T-helper 2 cell treated with Interferon-gamma antibody and Interleukin-4, amounts not matched to agents 100 ng/mL and 5 ng/mL, for 36 hours (primary cell): Measurements from ENCODE around the gene PALD1. TPM values are rescaled to one million over a fixed set of nuclear protein-coding genes. Genes with fewer than 3 reads are reported as not detected.
"Not testable (repeated sequence)": the region's sequence is repeated elsewhere in the genome, so short reads cannot be mapped to it uniquely, and the experiment has no call there.

Experiments used
- intact Hi-C: fragments of 100-400 bp; cut with micrococcal nuclease; formaldehyde crosslinking; loops from one replicate; pipeline ENCODE4 v1.15.1; 2023
- total RNA-seq: library from RNA; stranded (reverse); gene quantifications from 2 replicates; pipeline ENCODE4 v1.2.3, GENCODE V29; 2022

The PALD1 gene
- total RNA-seq, 1 donor from 2014 or later = 1.1 TPM

DNA sequence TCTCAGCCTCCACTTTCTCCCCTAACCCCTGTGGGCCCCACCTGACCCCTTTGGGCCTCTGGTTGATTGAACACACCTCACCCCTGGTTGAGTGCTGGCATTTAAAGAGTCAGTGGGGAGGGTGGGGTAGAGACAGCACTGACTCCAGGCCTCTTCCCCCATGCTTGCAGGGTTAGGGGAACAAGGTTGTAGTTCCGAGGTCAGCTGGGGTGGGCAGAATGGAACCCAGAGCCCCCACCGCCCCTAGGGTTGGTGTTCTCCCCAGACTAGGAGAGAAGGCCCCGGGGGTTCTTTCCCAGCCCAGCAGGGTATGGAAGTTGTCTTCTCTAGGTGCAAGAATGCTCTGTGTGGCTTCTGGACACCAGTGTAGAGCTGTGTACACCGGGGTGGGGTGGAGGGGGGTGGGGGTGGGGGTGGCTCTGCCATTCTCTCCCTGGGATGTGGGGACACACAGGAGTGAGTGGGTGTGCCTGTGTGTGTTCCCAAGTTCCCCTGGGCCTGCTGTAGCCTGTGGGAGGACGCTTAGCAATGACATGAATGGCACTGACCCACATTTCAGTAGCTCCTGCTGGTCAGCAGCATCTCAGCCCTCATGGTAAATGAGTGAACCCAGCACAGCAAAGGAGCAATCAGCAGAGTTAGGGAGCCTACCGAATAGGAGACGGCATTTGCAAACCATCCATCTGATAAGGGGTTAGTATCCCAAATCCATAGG, 90.4 kb downstream of the PALD1 start:
- intact Hi-C loops = no loop called here

DNA sequence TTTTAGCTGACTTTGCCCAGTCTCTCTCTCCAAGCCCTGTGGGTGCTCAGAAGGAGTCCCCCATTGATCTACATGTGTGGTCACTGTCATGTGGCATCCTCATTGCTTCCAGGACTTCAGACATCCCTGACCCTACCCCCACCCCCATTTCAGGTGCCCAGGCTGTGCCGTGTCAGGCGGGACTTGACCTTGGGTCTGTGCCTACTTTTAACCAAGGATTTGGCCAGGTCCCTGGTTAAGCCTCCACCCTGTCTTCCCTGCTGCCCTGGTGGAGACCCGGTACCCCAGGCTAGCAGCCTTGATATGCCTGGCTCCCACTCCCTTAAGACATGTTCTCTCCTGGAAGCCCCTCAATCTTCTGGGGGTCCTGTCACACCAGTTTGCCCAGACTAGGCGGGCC, 92.7 kb downstream of the PALD1 start:
- intact Hi-C loops = no loop called here

DNA sequence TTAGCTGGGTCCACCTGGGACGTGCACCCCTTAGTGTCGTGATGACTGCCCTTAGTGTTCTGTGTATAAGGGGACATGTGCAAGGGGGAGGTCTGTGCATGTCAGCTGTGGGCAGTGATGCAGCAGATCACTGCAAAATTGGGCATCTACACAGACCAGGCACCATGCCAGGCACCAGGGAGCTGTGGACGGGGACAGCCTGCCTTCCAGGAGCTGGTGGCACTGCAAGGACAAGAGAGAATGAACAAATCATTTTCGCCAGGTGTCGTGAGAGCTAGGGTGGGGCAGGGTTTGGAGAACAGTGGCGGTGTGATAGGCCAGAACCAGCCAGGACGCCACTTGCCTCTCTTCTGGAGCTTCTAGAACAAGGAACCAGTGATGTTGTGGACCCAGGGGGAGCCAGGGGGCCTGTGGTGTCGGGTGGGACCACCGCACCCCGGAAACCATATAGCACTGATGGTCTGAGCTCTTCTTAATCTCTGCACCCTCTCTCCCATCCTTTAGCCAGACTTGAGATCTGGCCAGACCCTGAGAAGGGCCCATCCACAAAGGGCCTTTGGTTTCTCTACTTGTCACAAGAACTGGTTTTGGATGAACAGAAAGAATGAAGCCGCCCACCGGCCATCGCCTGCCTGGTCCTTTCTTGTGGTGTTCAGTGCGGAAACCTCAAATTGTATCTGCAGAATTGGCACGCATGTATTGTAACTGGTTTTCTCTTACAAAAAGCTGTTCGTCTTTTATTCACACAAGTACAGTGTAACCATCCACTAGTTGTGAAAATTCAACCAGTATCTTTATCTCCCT, 93.3 kb downstream of the PALD1 start:
- intact Hi-C loops = no loop called here

DNA sequence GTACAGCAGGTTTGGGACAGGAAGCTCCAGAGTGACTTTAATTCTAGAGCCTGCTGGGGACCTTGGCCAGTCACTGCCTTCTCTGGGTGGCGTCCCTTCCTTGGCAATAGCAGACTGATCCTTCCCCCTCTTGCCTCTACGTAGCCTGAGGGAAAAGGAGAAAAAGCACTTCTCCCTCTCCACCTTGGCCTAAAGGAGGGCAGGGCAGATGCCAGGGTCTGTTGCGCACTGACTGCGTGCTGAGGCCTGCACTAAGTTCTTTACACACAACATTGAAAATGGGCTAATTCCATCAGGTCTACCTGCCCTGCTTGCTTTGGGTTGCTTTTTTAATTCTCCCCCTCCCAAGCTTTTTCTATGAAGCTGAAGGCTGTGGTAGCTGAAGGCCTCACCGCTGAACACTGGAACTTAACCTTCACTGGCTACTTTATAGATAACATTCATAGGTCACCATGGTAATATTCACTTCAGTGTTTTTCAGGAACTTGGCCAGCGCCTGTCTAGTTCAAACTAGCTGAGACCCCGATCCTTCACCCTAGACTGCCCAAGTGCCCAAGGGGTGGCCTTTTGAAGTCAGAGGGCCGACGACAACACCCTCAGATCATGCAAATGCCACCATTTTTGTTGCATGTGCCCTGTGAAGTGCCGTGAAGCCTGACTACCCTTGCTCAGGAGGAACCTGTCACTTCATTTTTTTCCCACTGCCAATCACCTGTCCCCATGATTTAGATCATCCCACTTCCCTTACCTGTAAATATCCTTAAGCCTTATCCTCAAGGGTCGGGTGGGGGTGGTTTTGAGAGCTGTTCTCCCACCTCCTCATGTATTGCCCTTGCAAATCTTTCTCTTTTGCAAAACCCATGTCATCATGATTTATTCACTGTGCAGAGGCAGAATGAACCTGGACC, 95.3 kb downstream of the PALD1 start:
- intact Hi-C loops = no loop called here

DNA sequence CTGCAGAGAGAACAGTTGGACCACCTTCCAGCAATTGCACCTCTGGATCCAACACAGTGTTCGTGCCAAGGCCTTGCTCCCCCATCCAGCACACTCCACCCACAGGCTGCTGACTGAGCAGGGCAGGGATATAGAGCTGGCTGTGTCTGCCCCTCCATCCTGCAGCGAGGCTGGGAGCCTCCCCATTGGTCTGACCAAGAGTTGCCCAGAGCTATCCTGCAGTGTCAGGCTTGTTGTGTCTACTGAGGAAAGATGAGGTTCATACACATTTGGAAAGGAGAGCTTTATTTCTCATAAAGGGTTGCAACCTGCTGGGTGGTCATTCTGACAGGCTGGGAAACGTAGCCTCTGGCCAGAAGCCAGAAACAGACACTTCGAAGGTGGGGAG, 96.9 kb downstream of the PALD1 start:
- intact Hi-C loops = loop anchor here (5.0 kb wide), 1 partner anchor 413 kb away; no protein-coding TSS in a partner anchor

DNA sequence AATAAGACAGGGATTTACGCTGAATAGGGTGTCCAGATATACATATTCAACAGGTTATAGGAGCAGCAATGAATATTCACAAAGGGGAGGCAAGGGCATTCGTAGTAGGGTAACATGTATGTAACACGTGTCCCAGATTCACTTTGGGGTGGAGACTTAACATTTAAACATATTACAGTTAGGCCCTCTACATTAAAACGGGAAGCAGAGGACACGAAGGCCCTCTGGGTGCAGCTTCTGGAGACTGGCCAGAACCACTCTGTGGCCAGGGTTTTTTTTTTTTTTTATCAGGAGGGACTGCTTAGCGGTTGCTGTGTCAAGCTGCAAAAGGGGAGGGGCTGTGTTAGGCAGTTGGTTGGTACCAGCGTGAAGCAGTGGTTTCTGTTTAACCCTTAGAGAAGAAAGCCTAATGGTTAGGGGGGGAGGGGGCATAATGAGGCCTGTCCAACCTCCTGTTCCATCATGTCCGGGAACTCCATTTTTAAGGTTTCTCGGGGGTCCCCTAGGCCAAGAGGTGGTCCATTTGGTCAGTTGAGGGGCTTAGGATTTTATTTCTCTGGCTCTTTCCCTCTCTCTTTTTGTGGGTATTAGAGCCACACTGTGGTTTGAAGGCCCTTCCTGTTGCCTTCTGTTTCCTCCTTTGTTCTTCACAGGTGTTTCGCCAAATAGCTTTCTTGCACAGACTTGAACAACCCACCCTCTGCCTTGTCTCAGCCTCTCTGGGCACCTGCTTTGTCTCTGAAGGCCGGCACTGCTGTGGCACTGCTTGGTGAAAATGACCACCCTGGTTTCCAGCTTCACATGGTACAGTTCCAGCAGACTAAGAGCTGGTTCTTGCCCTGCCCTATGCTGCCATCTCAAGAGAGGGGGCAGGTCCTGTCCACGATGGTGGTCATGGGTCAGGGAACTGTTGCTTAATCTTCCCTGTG, 97.6 kb downstream of the PALD1 start:
- intact Hi-C loops = loop anchor here (5.0 kb wide), 1 partner anchor 414 kb away; no protein-coding TSS in a partner anchor

DNA sequence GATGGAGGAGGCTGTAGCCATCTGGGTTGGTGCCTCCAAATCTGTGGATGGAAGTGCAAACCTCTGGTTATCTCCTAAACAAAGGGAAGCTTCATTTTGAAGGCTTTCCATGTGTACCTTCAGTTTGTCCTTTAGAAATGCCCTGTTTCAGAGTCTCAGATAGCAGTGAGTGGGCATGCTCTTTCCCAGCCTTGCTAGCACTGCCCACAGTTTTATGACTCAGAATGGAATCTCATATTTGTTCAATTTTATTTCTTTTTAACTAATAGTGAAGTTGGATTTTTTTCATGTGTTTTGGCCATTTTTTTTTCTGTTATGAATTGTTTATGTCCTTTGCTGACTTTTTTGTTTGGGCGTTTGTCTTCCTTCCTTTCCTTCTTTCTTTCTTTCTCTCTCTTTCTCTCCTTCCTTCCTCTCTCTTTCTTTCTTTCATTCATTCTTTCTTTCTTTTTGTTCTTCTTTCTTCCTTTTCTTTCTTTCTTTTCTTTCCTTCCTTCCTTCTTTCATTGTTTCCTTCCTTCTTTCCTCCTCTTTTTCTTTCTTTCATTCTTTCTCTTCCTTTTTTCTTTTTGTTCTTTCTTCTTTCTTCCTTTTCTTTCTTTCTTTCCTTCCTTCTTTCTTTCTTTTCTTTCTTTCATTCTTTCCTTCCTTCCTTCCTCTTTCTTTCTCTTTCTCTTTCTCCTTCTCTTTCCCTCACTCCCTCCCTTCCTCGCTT, 98.4 kb downstream of the PALD1 start:
- intact Hi-C loops = loop anchor here (5.0 kb wide), 1 partner anchor 415 kb away; no protein-coding TSS in a partner anchor

DNA sequence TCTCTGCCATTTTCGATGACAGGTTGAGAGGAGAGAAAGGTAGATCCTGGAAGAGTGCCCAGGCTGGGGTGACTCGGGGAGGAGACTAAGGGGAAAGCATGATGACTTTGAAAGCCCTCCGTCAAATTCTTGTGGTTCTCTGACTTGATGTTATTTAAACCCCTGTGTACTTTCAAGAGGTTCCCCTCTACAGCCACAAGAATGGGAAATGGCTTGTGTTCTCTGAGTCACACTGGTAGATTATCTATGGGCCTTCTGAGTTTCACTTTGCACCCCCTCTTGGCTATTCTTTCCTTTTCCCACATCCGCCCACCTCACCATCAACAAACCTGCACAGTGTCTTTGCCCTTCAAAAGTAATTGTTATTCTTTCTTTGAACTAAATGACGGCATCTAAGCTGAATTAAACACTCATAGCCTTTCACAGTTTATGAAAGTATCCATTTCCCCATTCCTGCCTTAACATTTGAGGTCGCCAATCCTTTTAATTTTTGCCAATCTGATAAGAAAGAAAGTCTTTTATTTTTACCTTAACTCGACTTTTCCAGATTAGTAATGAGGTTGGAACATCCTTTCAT, 99.9 kb downstream of the PALD1 start:
- intact Hi-C loops = loop anchor here (1.0 to 5.0 kb wide), 2 partner anchors 24 to 416 kb away; partner anchors contain the start of gene PRF1

DNA sequence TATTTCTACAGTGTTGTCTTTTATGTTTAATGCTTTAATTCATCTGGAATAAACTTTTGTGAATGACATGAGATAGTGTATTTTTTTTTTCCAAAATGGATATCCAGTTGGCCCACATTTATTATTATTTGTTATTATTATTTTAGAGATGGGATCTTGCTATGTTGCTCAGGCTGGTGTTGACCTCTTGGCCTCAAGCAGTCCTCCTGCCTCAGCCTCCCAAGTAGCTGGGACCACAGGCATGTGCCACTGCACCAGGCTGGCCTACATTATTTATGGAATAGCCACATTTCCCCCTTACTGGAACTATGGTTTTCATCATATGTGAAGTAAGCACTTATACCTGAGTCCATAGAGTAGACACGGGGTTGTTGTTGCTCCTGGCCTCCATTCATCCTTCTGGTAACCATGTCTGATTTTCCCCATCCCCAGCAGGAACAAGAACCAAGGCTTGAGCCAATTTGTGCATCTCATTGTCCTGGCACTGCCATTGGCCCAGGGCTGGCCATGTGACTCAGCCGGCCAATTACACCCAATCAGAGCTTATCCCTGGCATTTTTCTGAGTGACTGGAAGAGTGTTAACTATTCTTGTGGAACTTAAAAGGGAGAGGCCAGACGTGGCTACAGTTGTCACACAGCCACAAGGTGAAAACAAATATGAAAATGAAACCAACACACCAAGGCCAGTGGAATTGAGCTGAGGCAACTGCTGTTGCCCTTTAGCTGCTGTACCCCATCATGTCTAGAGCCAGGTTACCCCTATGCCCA, 100.9 kb downstream of the PALD1 start:
- intact Hi-C loops = loop anchor here (5.0 kb wide), 1 partner anchor 417 kb away; no protein-coding TSS in a partner anchor

DNA sequence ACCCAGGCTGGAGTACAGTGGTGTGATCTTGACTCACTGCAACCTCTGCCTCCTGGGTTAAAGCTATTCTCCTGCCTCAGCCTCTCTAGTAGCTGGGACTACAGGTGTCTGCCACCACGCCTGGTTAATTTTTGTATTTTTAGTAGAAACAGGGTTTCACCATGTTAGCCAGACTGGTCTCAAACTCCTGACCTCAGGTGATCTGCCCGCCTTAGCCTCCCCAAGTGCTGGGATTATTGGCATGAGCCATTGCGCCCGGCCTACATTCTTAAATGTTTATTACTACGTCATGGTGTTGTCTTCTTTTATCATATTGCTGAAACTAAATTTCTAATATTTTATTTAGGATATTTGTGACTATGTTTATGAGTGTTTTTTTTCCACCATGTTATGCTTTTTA, 102.6 kb downstream of the PALD1 start:
- intact Hi-C loops = not testable (repeated sequence)

DNA sequence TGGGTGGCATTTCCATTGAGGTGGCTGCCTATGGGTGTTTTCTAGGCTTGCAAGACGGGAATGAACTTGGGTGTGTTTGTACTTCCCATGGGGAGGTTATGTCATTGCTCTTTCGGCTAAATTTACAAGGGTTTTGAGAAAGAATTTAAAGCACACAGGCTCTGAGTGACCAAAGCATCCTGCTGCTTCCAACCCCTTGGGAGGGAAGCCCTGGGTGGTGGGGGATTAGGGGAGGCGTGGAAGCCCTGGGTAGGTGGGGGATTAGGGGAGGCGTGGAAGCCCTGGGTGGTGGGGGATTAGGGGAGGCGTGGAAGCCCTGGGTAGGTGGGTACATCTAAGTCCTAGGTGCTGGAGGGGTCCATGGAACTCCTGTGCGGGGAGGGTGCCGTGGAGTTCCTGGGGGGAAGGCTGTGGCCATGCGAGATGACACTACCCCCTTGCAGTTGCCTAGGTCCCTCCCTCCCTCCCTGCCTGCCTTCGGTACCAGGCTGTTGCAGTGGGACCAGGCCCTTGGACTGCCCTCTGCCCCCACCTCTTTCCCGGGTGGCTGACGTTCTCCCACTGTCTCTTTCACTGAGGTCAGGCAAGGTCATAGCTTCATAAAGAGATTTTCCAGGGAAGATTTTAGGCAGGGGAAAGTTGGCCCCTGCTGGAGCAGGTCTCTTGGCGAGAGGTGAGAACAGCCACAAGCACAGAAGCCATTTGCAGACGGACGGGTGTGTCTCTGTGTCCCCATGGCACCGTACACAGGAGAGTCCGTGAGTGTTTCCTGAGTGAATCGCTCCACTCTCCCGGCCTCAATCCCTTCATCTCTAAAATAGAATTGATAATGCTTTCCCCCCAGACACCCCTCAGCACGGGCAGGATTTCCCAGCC, 104.5 kb downstream of the PALD1 start:
- intact Hi-C loops = no loop called here

DNA sequence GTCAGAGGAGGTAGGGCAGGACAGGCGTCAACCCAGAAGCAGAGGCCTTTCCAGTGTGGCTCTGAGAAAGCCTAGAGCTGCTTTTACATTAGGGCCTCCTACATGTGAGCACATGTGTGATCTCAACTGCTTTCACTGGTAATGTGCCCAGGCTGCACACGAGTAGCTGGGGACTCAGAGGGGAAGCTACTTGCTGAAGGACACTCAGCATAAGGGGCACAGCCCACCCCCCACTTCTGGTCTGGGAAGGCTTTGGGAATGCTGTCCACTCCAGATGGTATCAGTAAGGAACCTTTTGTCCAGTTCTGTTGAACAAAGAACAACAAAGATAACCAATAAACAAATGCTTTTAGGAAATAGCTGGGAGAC, 105.1 kb downstream of the PALD1 start:
- intact Hi-C loops = no loop called here

DNA sequence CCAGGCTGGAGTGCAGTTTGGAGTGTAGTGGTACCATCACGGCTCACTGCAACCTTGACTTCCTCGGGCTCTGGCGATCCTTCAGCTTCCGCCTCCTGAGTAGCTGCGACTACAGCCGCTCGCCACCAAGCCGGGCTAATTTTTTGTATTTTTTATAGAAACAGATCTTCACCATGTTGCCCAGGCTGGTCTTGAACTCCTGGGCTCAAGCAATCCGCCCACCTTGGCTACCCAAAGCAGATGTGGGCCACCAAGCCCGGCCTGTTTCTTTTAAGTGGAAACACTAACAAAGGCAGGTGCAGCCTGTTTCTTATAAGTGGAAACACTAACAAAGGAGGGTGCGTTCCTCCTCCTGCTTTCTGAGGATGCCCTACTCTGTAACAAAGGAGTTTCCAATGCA, 105.8 kb downstream of the PALD1 start:
- intact Hi-C loops = no loop called here

DNA sequence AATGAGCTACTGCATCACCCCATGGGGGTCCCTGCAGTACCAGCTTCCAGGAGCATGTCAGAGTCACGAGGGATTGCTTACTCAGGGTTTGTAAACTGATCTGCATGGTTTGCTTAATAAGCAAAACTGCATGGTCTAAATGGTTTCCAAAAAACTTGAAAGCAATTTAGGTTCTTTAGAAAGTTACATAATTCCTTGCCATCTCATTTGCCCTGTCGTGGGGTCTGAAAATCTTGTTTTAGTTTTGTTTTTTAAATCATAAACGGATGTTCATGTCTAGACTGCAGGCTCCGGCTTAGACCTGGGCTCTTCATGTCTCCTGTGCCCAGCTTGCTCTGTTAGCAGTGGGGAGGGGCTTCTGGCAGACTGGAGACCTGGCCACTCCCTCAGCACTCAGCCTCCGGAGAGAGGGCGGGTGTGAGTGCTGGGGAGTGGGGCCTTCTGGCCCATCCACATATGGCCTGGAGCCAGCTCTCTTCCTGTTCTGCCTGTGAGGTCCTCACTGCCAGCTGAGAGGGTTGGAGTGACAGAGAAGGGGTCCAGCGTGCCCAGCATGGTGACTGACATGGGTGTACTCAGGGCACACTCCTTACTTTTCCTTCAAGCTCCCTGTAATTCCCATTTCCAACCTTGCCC, 106.5 kb downstream of the PALD1 start:
- intact Hi-C loops = no loop called here

DNA sequence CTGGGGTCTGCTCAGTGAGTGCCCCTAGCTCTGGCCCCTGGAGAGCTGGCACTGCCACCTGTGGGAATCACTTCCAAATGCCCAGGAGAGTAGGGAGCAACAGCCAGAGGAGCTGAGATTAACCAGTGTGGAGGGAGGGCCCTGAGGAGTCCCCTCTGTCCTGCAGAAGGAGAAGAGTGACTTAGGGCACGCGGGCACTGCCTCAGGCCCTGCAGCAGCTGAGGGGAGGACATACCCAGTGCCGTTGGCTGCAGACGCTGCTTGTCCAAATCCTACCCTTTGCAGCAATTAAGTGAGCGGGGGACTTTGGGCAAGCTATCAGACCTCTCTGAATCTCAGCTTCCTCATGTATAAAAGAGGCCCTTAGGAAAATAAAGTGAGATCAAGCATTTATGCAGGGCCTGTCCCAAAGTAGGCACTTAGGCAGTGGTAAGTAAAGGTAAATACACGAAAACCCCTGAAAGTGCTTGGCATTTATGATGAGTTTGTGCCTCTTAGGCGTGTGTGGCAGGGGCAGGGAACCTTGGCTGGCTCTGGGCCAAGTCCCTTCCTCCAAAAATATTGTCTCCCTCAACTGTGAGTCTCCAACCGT, 107.1 kb downstream of the PALD1 start:
- intact Hi-C loops = no loop called here

DNA sequence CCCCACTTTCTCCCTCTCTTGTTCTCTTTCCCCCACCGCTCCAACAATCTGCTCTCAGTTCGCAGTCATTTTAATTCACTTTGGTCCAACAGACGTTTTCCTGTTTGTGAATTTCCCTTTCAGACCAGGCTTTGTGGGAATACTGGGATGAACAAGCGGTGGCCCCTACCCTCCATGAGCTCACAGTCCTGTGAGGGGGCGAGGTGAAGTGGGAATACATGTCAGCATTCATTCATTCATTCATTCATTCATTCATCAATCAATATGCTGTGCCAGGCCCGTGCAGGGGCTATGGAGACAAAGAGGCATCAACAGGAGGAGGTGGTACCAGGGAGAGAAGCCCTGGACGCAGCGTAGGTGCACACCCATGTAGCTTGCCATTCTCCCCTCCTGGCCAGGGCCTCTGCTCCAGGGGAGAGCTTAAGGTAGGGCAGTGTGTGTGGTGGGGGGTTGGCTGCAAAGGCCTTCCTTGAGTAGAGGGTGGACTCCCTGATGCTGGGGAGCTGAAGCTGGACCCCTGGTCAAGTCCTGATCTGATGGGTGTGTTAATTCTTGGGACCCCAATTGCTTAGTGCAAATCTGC, 107.9 kb downstream of the PALD1 start:
- intact Hi-C loops = no loop called here
